Glutamatergic neuron (in vitro differentiated cells): Measurements from ENCODE around the gene EIPR1. TPM values are rescaled to one million over a fixed set of nuclear protein-coding genes. Genes with fewer than 3 reads are reported as not detected.

Experiments used
- DNase-seq: peaks from one replicate; pipeline ENCODE4 v3.0.0; 2022
- H3K27ac Mint-ChIP-seq: one replicate; pipeline ENCODE4 v1.8.0; 2020; ENCODE audit warnings: mild to moderate bottlenecking, mixed read lengths, inconsistent platforms; ENCODE audit not compliant: unreplicated experiment
- H3K27me3 Mint-ChIP-seq: one replicate; pipeline ENCODE4 v1.8.0; 2020; ENCODE audit warnings: mild to moderate bottlenecking, moderate library complexity, mixed read lengths, inconsistent platforms; ENCODE audit not compliant: unreplicated experiment
- H3K36me3 Mint-ChIP-seq: one replicate; pipeline ENCODE4 v1.8.0; 2020; ENCODE audit warnings: mild to moderate bottlenecking, mixed read lengths, inconsistent platforms; ENCODE audit not compliant: unreplicated experiment
- H3K4me1 Mint-ChIP-seq: one replicate; pipeline ENCODE4 v1.8.0; 2020; ENCODE audit warnings: mild to moderate bottlenecking, low read depth, mixed read lengths, inconsistent platforms; ENCODE audit not compliant: unreplicated experiment
- H3K4me3 Mint-ChIP-seq: one replicate; pipeline ENCODE4 v1.8.0; 2020; ENCODE audit warnings: mild to moderate bottlenecking, mixed read lengths, inconsistent platforms; ENCODE audit not compliant: unreplicated experiment
- H3K9me3 Mint-ChIP-seq: one replicate; pipeline ENCODE4 v1.8.0; 2020; ENCODE audit warnings: mild to moderate bottlenecking, moderate library complexity, mixed read lengths, inconsistent platforms; ENCODE audit not compliant: unreplicated experiment
- CTCF ChIP-seq: fragments of 200-600 bp; sonication (generic); IDR thresholded peaks from one replicate; pipeline ENCODE4 v1.5.0; 2021; ENCODE audit not compliant: partially characterized antibody, unreplicated experiment
- total RNA-seq: library from RNA; stranded (reverse); fragmentation: NEBNext Ultra II Directional; extraction: Animal tissue kit (Norgen Biotek cat#: 25700); gene quantifications from one replicate; pipeline ENCODE4 v1.2.1, GENCODE V29; 2021; ENCODE audit not compliant: unreplicated experiment

Gene EIPR1
- total RNA-seq, 1 donor from 2014 or later, result 43.8 TPM

GRCh38 chr2:3423492-3424170 is 46.0 kb upstream of the EIPR1 start:
- peak; percentile 82 for DNase-seq
- TF ChIP-seq CTCF, result peak; percentile 99
- peak overlapping the region; percentile 53 for H3K27ac Mint-ChIP-seq
- H3K4me1 Mint-ChIP-seq, result peaks cover 24% of the 10 kb centered on the region
- H3K4me3 Mint-ChIP-seq, result no peak overlapping the region
- peaks cover 5% of the 10 kb centered on the region for H3K36me3 Mint-ChIP-seq
- H3K9me3 Mint-ChIP-seq, result peaks cover 4% of the 10 kb centered on the region
- H3K27me3 Mint-ChIP-seq, result peaks cover 6% of the 10 kb centered on the region

- Mint-ChIP-seq H3K36me3 (peaks cover 5% of the 10 kb centered on the region), H3K4me1 (peaks cover 24% of the 10 kb centered on the region), H3K9me3 (peaks cover 4% of the 10 kb centered on the region), H3K27me3 (peaks cover 7% of the 10 kb centered on the region), H3K4me3 (peak overlapping the region; percentile 7), H3K27ac (peak overlapping the region; percentile 41)
- no peak for DNase-seq
- TF ChIP-seq CTCF, result no peak
Measured at GRCh38 chr2:3422161-3422779, 44.7 kb upstream of the EIPR1 start.

- Mint-ChIP-seq H3K27me3 (peaks cover 7% of the 10 kb centered on the region), H3K36me3 (peaks cover 5% of the 10 kb centered on the region), H3K4me3 (peak overlapping the region; percentile 34), H3K4me1 (peaks cover 29% of the 10 kb centered on the region), H3K27ac (peak overlapping the region; percentile 84), H3K9me3 (peaks cover 4% of the 10 kb centered on the region)
- DNase-seq, result no peak
- no peak for TF ChIP-seq CTCF
Measured at GRCh38 chr2:3421580-3421979, 44.0 kb upstream of the EIPR1 start.

- Mint-ChIP-seq H3K9me3 (peaks cover 4% of the 10 kb centered on the region), H3K27me3 (peaks cover 7% of the 10 kb centered on the region), H3K27ac (peak overlapping the region; percentile 84), H3K36me3 (peaks cover 5% of the 10 kb centered on the region), H3K4me3 (peak overlapping the region; percentile 34), H3K4me1 (peaks cover 29% of the 10 kb centered on the region)
- TF ChIP-seq CTCF, result no peak
- DNase-seq, result no peak
Measured at GRCh38 chr2:3420769-3421397, 43.3 kb upstream of the EIPR1 start.
